ENCODE results near the gene ATG7.
"Not testable (repeated sequence)": the region's sequence is repeated elsewhere in the genome, so short reads cannot be mapped to it uniquely, and the experiment has no call there.

The ATG7 gene

DNA sequence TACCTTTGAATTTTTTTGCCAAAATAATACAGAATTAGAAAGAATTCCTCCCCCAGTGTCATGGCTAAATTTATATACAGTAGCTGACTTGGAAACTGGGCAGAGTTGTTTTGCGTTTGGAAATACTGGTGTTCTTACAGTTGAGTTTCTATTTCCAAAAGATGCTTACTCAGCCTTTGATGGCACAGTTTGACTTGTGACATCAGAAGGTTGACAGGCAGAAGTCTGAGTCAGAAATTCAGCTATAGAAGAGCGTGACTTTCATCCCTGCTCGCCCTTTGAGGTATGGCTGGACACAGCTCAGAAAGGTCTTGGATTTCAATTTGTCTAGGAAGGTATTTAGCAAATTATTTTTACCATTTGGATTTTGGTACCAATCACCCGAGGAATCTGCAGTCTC lies 195.7 kb downstream of the ATG7 start:
- no peaks in the 10 kb centered on the region for H3K9me3 Mint-ChIP-seq
- H3K27me3 Mint-ChIP-seq: no peaks in the 10 kb centered on the region
- H3K27ac Mint-ChIP-seq: no peak overlapping the region
- H3K36me3 Mint-ChIP-seq (ENCODE audit: low read depth): peaks cover 16% of the 10 kb centered on the region
- no peaks in the 10 kb centered on the region for H3K4me1 Mint-ChIP-seq
- ATAC-seq (no peak), DNase-seq (no peak)
- H3K4me3 Mint-ChIP-seq: no peak overlapping the region

DNA sequence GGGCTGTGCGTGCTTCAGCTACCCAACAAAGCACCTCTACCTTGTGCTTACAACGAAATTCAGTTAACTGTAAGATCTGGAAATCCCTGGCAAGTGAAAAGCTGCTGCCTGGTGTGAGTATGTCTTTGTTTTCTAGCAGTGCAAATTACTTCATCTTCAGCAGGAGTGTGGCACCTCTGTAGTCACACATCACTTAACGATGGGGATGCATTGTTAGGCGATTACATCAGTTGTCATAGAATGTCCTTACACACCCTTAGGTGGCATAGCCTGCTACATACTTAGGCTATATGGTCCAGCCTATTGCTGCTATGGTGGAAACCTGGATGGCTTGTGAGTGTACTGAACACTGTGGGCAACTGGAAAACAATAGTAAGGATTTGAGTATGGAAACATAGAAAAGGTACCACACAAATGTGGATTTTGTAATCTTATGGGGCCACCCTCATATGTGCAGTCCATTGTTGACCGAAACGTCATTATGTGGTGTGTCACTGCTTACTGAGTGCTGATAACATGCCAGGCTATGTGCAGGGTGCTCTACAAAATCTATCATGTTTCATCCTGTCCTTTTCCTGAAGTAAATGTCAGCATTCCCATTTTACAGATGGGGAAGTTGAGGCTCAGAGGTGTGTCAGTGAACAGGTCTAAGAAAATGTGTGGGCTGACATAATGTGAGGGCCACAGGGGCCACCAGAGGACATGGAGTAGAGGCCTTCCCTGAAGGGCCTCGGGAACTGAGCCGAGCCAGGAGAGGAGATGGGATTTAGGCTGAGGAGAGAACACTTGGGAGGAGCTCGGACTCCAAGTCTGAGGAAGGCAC lies 198.0 kb downstream of the ATG7 start:
- Mint-ChIP-seq H3K4me3 (no peak overlapping the region), H3K27ac (no peak overlapping the region), H3K9me3 (no peaks in the 10 kb centered on the region), H3K4me1 (no peaks in the 10 kb centered on the region), H3K27me3 (no peaks in the 10 kb centered on the region), H3K36me3 (ENCODE audit: low read depth) (peaks cover 14% of the 10 kb centered on the region)
- ATAC-seq (no peak), DNase-seq (no peak)

- DNase-seq: no peak
- H3K27me3 Mint-ChIP-seq: no peaks in the 10 kb centered on the region
- H3K4me3 Mint-ChIP-seq: no peak overlapping the region
- peaks cover 3% of the 10 kb centered on the region for H3K4me1 Mint-ChIP-seq
- H3K36me3 Mint-ChIP-seq (ENCODE audit: low read depth): peaks cover 2% of the 10 kb centered on the region
- no peak overlapping the region for H3K27ac Mint-ChIP-seq
- no peak for ATAC-seq
- H3K9me3 Mint-ChIP-seq: no peaks in the 10 kb centered on the region
These were observed 203.1 kb downstream of the ATG7 start for GRCh38 chr3:11475324-11475723.

- H3K36me3 Mint-ChIP-seq (ENCODE audit: low read depth): peaks cover 2% of the 10 kb centered on the region
- ATAC-seq: no peak
- H3K4me1 Mint-ChIP-seq: peaks cover 3% of the 10 kb centered on the region
- no peak overlapping the region for H3K27ac Mint-ChIP-seq
- no peaks in the 10 kb centered on the region for H3K27me3 Mint-ChIP-seq
- no peaks in the 10 kb centered on the region for H3K9me3 Mint-ChIP-seq
- no peak for DNase-seq
- H3K4me3 Mint-ChIP-seq: no peak overlapping the region
These were observed 204.5 kb downstream of the ATG7 start for GRCh38 chr3:11476735-11477144.

GRCh38 chr3:11477407-11477911 lies 205.3 kb downstream of the ATG7 start:
- no peak overlapping the region for H3K27ac Mint-ChIP-seq
- H3K27me3 Mint-ChIP-seq: no peaks in the 10 kb centered on the region
- ATAC-seq: no peak
- DNase-seq: no peak
- no peak overlapping the region for H3K4me3 Mint-ChIP-seq
- peaks cover 2% of the 10 kb centered on the region for H3K36me3 Mint-ChIP-seq (ENCODE audit: low read depth)
- peaks cover 3% of the 10 kb centered on the region for H3K4me1 Mint-ChIP-seq
- H3K9me3 Mint-ChIP-seq: no peaks in the 10 kb centered on the region

GRCh38 chr3:11478167-11478566 lies 206.0 kb downstream of the ATG7 start:
- Mint-ChIP-seq H3K27me3 (no peaks in the 10 kb centered on the region), H3K27ac (no peak overlapping the region), H3K9me3 (no peaks in the 10 kb centered on the region), H3K4me1 (peaks cover 3% of the 10 kb centered on the region), H3K36me3 (ENCODE audit: low read depth) (peaks cover 2% of the 10 kb centered on the region), H3K4me3 (no peak overlapping the region)
- ATAC-seq (no peak), DNase-seq (no peak)

DNA sequence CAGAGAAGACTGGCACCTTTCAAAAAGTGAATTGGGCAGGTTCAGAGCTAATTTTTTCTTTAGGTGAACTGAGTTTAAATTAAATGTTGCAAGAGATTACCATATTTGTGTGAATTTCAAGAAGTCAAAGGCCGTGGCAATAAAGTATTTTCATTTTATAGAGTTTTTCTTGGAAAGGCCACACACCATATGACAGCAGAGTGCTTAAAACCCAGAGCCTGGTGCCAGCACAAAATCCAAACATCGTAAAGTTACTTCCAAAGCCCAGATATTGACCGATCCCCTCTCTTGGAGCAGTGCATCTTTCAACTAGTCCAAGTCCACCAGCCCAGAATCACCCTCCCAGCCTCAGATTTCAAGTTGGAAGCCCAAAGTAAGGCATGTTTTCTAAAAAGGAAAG lies 207.0 kb downstream of the ATG7 start:
- no peak overlapping the region for H3K4me3 Mint-ChIP-seq
- peaks cover 2% of the 10 kb centered on the region for H3K36me3 Mint-ChIP-seq (ENCODE audit: low read depth)
- no peaks in the 10 kb centered on the region for H3K9me3 Mint-ChIP-seq
- H3K27me3 Mint-ChIP-seq: no peaks in the 10 kb centered on the region
- DNase-seq: no peak
- peaks cover 3% of the 10 kb centered on the region for H3K4me1 Mint-ChIP-seq
- no peak overlapping the region for H3K27ac Mint-ChIP-seq
- ATAC-seq: no peak

GRCh38 chr3:11480663-11481298 lies 208.6 kb downstream of the ATG7 start:
- no peak for DNase-seq
- H3K9me3 Mint-ChIP-seq: no peaks in the 10 kb centered on the region
- peaks cover 3% of the 10 kb centered on the region for H3K4me1 Mint-ChIP-seq
- peaks cover 2% of the 10 kb centered on the region for H3K36me3 Mint-ChIP-seq (ENCODE audit: low read depth)
- H3K27ac Mint-ChIP-seq: no peak overlapping the region
- no peak for ATAC-seq
- H3K4me3 Mint-ChIP-seq: no peak overlapping the region
- no peaks in the 10 kb centered on the region for H3K27me3 Mint-ChIP-seq

GRCh38 chr3:11481556-11481955 lies 209.4 kb downstream of the ATG7 start:
- Mint-ChIP-seq H3K27me3 (no peaks in the 10 kb centered on the region), H3K9me3 (no peaks in the 10 kb centered on the region), H3K4me3 (no peak overlapping the region), H3K36me3 (ENCODE audit: low read depth) (peaks cover 2% of the 10 kb centered on the region), H3K27ac (no peak overlapping the region), H3K4me1 (peaks cover 3% of the 10 kb centered on the region)
- no peak for DNase-seq
- no peak for ATAC-seq

DNA sequence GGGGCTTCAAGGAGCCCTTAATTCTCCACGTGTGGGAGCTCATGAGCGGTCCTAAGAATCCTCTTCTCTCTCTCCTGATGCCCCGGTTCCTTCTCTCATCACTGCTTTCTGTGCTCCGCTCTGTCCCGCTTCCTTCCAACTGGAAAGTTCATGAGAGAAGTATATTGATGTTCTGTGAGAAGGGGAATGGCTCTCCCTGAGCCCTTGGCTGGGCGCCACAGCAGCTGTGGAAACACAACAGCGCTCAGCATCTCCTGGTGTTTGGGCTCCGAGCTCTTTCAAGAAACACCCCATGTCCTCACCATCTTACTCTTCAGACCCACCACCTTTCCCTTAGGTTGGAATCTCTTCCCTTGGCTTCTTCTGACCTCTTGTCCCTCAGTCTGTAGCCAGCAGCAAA lies 209.8 kb downstream of the ATG7 start:
- Mint-ChIP-seq H3K27ac (no peak overlapping the region), H3K27me3 (no peaks in the 10 kb centered on the region), H3K4me3 (no peak overlapping the region), H3K4me1 (peaks cover 3% of the 10 kb centered on the region), H3K9me3 (no peaks in the 10 kb centered on the region), H3K36me3 (ENCODE audit: low read depth) (peaks cover 2% of the 10 kb centered on the region)
- DNase-seq: no peak
- ATAC-seq: no peak

GRCh38 chr3:11488356-11488755 lies 216.2 kb downstream of the ATG7 start:
- not testable (repeated sequence) for H3K36me3 Mint-ChIP-seq (ENCODE audit: low read depth); H3K27ac Mint-ChIP-seq; DNase-seq; ATAC-seq; H3K4me3 Mint-ChIP-seq; H3K27me3 Mint-ChIP-seq; H3K4me1 Mint-ChIP-seq; H3K9me3 Mint-ChIP-seq

- Mint-ChIP-seq H3K36me3 (ENCODE audit: low read depth) (peaks cover 14% of the 10 kb centered on the region), H3K4me3 (no peak overlapping the region), H3K9me3 (no peaks in the 10 kb centered on the region), H3K27ac (no peak overlapping the region), H3K27me3 (no peaks in the 10 kb centered on the region), H3K4me1 (peaks cover 8% of the 10 kb centered on the region)
- no peak for ATAC-seq
- DNase-seq: no peak
These were observed 222.1 kb downstream of the ATG7 start for GRCh38 chr3:11494131-11494916.

DNA sequence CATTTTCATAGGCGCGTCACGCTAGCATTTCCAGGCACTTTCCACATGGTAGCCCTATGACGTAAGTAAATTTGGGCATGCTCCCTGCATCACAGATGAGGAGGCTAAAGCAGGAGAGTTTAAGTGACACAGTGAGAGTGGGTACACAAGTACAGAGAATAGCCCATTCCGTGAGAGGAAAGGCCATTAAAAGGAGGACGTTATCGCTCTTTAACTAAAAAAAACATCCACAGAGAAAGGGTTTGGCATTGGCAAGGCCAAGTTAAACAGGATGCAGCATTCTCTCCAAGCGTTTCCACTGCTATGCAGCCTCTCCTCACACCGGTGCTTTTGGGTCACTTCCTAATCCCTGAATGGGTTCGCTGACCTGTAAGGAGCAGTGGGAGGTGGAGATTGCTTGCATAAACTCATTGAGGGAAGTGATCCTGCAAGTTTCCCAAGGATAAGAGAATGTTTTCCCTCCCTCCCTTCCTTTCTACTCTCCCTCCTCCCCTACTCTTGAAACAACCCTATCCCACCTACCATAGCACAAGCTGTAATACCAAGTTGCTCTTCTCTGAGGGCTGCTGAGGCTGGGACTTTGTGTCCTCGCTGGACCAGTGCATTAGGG lies 223.9 kb downstream of the ATG7 start:
- no peak for DNase-seq
- Mint-ChIP-seq H3K9me3 (no peaks in the 10 kb centered on the region), H3K27me3 (no peaks in the 10 kb centered on the region), H3K36me3 (ENCODE audit: low read depth) (peaks cover 19% of the 10 kb centered on the region), H3K27ac (no peak overlapping the region), H3K4me1 (peaks cover 8% of the 10 kb centered on the region), H3K4me3 (no peak overlapping the region)
- ATAC-seq: no peak

- Mint-ChIP-seq H3K36me3 (ENCODE audit: low read depth) (peaks cover 20% of the 10 kb centered on the region), H3K4me1 (peaks cover 6% of the 10 kb centered on the region), H3K27me3 (no peaks in the 10 kb centered on the region), H3K4me3 (no peak overlapping the region), H3K27ac (no peak overlapping the region), H3K9me3 (no peaks in the 10 kb centered on the region)
- DNase-seq: no peak
- ATAC-seq: no peak
These were observed 226.0 kb downstream of the ATG7 start for GRCh38 chr3:11498177-11498576.

All from activated naive CD8-positive, alpha-beta T cell treated with anti-CD3 and anti-CD28 coated beads, Interleukin-2, amount 50 U/mL, for 24 hours (primary cell).